HEK293 (cell line): Measurements from ENCODE around the gene RPS24.

Source experiments
- CTCF ChIA-PET: fragments of 350-600 bp; formaldehyde crosslinking; extraction: SDS; loops from one replicate; lab custom pipeline; 2021; ENCODE audit warnings: antibody characterized with exemption; lab: Yijun Ruan, JAX
- POLR2A ChIA-PET: fragments of 300-600 bp; formaldehyde crosslinking; extraction: SDS; loops from one replicate; lab custom pipeline; 2020; ENCODE audit warnings: antibody characterized with exemption, inconsistent platforms; lab: Yijun Ruan, JAX
- H3K27ac ChIP-seq: fragments of 200-500 bp; sonication (Bioruptor generic); 2 replicates; pipeline ENCODE4 v1.5.1; 2014; ENCODE audit warnings: low read depth, low read length, control low read depth, inconsistent platforms; ENCODE audit errors: extremely low read depth
- H3K36me3 ChIP-seq, 2 experiments: fragments of 200-500 bp in 1 of 2; sonication (Bioruptor generic) in 1 of 2; 1 replicate in 1 of 2; 2 replicates in 1 of 2; pipeline ENCODE4 v1.5.1; 2014 to 2017; ENCODE audit warnings: inconsistent platforms in 2 of 2, low read length in 2 of 2; ENCODE audit not compliant: control insufficient read depth in 2 of 2, insufficient read depth in 1 of 2
- H3K4me1 ChIP-seq: fragments of 200-500 bp; sonication (Bioruptor generic); 2 replicates; pipeline ENCODE4 v1.5.1; 2014; ENCODE audit warnings: mild to moderate bottlenecking, low read length, inconsistent platforms; ENCODE audit not compliant: control insufficient read depth, insufficient read depth
- H3K4me3 ChIP-seq: 2 replicates; pipeline ENCODE4 v1.5.1; 2011; ENCODE audit warnings: low read depth, mild to moderate bottlenecking, control low read depth, low read length, moderate library complexity
- H3K9me3 ChIP-seq: fragments of 200-500 bp; sonication (Bioruptor generic); 2 replicates; pipeline ENCODE4 v1.5.1; 2014; ENCODE audit warnings: low read depth, low read length, inconsistent platforms; ENCODE audit not compliant: control insufficient read depth, insufficient read depth
- ATF2 ChIP-seq: fragments of 450-650 bp; formaldehyde crosslinking; IDR thresholded peaks from 2 replicates; pipeline ENCODE4 v1.5.1; 2016; ENCODE audit warnings: missing biosample characterization, missing genetic modification characterization, low read depth
- EGR2 ChIP-seq: fragments of 450-650 bp; formaldehyde crosslinking; IDR thresholded peaks from 2 replicates; pipeline ENCODE4 v1.5.1; 2016; ENCODE audit warnings: low read depth, missing biosample characterization, missing genetic modification characterization
- GFI1B ChIP-seq: fragments of 450-650 bp; formaldehyde crosslinking; IDR thresholded peaks from 2 replicates; pipeline ENCODE4 v1.5.1; 2016; ENCODE audit warnings: missing biosample characterization, missing genetic modification characterization
- KLF17 ChIP-seq: fragments of 450-650 bp; formaldehyde crosslinking; IDR thresholded peaks from 2 replicates; pipeline ENCODE4 v1.5.1; 2016; ENCODE audit warnings: missing biosample characterization, missing genetic modification characterization
- MEIS1 ChIP-seq: sonication (generic); formaldehyde crosslinking; IDR thresholded peaks from 2 replicates; pipeline ENCODE4 v1.8.1; 2022; ENCODE audit warnings: missing genetic modification reagents, mild to moderate bottlenecking, borderline replicate concordance
- ZFP69B ChIP-seq: fragments of 450-650 bp; formaldehyde crosslinking; IDR thresholded peaks from 2 replicates; pipeline ENCODE4 v1.5.1; 2016; ENCODE audit warnings: missing biosample characterization, missing genetic modification characterization
- ZNF133 ChIP-seq: fragments of 450-650 bp; formaldehyde crosslinking; IDR thresholded peaks from 2 replicates; pipeline ENCODE4 v1.5.1; 2016; ENCODE audit warnings: missing biosample characterization, missing genetic modification characterization
- ZNF174 ChIP-seq: fragments of 450-650 bp; formaldehyde crosslinking; IDR thresholded peaks from 2 replicates; pipeline ENCODE4 v1.5.0; 2017; ENCODE audit warnings: missing biosample characterization, mild to moderate bottlenecking, missing genetic modification characterization
- ZNF221 ChIP-seq: fragments of 450-650 bp; formaldehyde crosslinking; IDR thresholded peaks from 2 replicates; pipeline ENCODE4 v1.5.1; 2017; ENCODE audit warnings: missing biosample characterization, missing genetic modification characterization, borderline replicate concordance
- ZNF23 ChIP-seq: fragments of 450-650 bp; formaldehyde crosslinking; IDR thresholded peaks from 2 replicates; pipeline ENCODE4 v1.5.1; 2016; ENCODE audit warnings: missing biosample characterization, missing genetic modification characterization, borderline replicate concordance
- ZNF24 ChIP-seq: fragments of 450-650 bp; formaldehyde crosslinking; IDR thresholded peaks from 2 replicates; pipeline ENCODE4 v1.5.1; 2016; ENCODE audit warnings: missing biosample characterization, missing genetic modification characterization
- ZNF280C ChIP-seq: fragments of 450-650 bp; formaldehyde crosslinking; IDR thresholded peaks from 2 replicates; pipeline ENCODE4 v1.5.1; 2016; ENCODE audit warnings: missing biosample characterization, missing genetic modification characterization
- ZNF280D ChIP-seq: fragments of 450-650 bp; formaldehyde crosslinking; IDR thresholded peaks from 2 replicates; pipeline ENCODE4 v1.5.1; 2016; ENCODE audit warnings: missing biosample characterization, missing genetic modification characterization
- ZNF324 ChIP-seq: fragments of 450-650 bp; formaldehyde crosslinking; IDR thresholded peaks from 2 replicates; pipeline ENCODE4 v1.5.1; 2016; ENCODE audit warnings: missing biosample characterization, missing genetic modification characterization
- ZNF341 ChIP-seq: fragments of 450-650 bp; formaldehyde crosslinking; IDR thresholded peaks from 2 replicates; pipeline ENCODE4; 2016; ENCODE audit warnings: low read depth, missing biosample characterization, missing genetic modification characterization
- ZNF398 ChIP-seq: fragments of 450-650 bp; formaldehyde crosslinking; IDR thresholded peaks from 2 replicates; pipeline ENCODE4 v1.5.1; 2017; ENCODE audit warnings: missing biosample characterization, missing genetic modification characterization
- ZNF416 ChIP-seq: fragments of 450-650 bp; formaldehyde crosslinking; IDR thresholded peaks from 2 replicates; pipeline ENCODE4 v1.5.1; 2016; ENCODE audit warnings: missing biosample characterization, missing genetic modification characterization
- ZNF558 ChIP-seq: fragments of 450-650 bp; formaldehyde crosslinking; IDR thresholded peaks from 2 replicates; pipeline ENCODE4 v1.5.1; 2016; ENCODE audit warnings: missing biosample characterization, missing genetic modification characterization
- ZNF596 ChIP-seq: fragments of 450-650 bp; IDR thresholded peaks from 2 replicates; pipeline ENCODE4 v1.5.0; 2018; ENCODE audit warnings: missing biosample characterization, mild to moderate bottlenecking, missing genetic modification characterization, moderate library complexity
- ZNF623 ChIP-seq: fragments of 450-650 bp; formaldehyde crosslinking; IDR thresholded peaks from 2 replicates; pipeline ENCODE4 v1.5.1; 2016; ENCODE audit warnings: missing biosample characterization, missing genetic modification characterization
- ZNF658 ChIP-seq: fragments of 450-650 bp; formaldehyde crosslinking; IDR thresholded peaks from 2 replicates; pipeline ENCODE4; 2016; ENCODE audit warnings: missing biosample characterization, missing genetic modification characterization
- ZNF664 ChIP-seq: fragments of 450-650 bp; formaldehyde crosslinking; IDR thresholded peaks from 2 replicates; pipeline ENCODE4 v1.5.1; 2016; ENCODE audit warnings: missing biosample characterization, missing genetic modification characterization
- ZNF707 ChIP-seq: fragments of 450-650 bp; formaldehyde crosslinking; IDR thresholded peaks from 2 replicates; pipeline ENCODE4 v1.5.1; 2016; ENCODE audit warnings: missing biosample characterization, missing genetic modification characterization

RPS24 gene

GRCh38 chr10:78065611-78066010 lies 31.9 kb downstream of the RPS24 start (continued):
- TF ChIP-seq ZFP69B (tag by site-specific recombination) (no peak), ZNF596 (tag by site-specific recombination) (no peak), ZNF416 (no peak), ZNF23 (tag by site-specific recombination) (no peak), ZNF280C (tag by site-specific recombination) (no peak), KLF17 (tag by site-specific recombination) (no peak), ZNF324 (tag by site-specific recombination) (no peak), ATF2 (tag by site-specific recombination) (no peak), ZNF658 (tag by site-specific recombination) (no peak), ZNF558 (no peak), ZNF341 (tag by site-specific recombination) (no peak), ZNF280D (tag by site-specific recombination) (no peak), GFI1B (tag by site-specific recombination) (no peak), ZNF174 (no peak)

GRCh38 chr10:78066012-78066411 lies 32.3 kb downstream of the RPS24 start:
- CTCF ChIA-PET: no interaction called here
- Histone ChIP-seq H3K36me3 (no peaks in the 10 kb centered on the region), H3K4me1 (no peaks in the 10 kb centered on the region), H3K27ac (no peak overlapping the region), H3K4me3 (no peak overlapping the region), H3K9me3 (no peaks in the 10 kb centered on the region)
- no peak for TF ChIP-seq ZFP69B (tag by site-specific recombination)
- 0 out of 2 replicates have a peak, but pooled peaks have one; percentile 3 for TF ChIP-seq EGR2
- POLR2A ChIA-PET: no interaction called here

- Histone ChIP-seq H3K4me1 (no peaks in the 10 kb centered on the region), H3K36me3 (no peaks in the 10 kb centered on the region), H3K9me3 (no peaks in the 10 kb centered on the region), H3K27ac (no peak overlapping the region), H3K4me3 (no peak overlapping the region)
- CTCF ChIA-PET: interaction anchor here (0.7 kb wide), 1 partner anchor 19 kb away, joined by 3 read pairs; no protein-coding TSS in a partner anchor
- POLR2A ChIA-PET: no interaction called here
- TF ChIP-seq MEIS1: no peak
- TF ChIP-seq ZNF221 (tag by site-specific recombination): no peak
- no peak for TF ChIP-seq ATF2 (tag by site-specific recombination)
- TF ChIP-seq ZNF707: no peak
- TF ChIP-seq ZNF664: no peak
- TF ChIP-seq ZNF133 (tag by site-specific recombination): no peak
- TF ChIP-seq ZNF398 (tag by site-specific recombination): no peak
- TF ChIP-seq ZNF623: no peak
- no peak for TF ChIP-seq ZNF24 (tag by site-specific recombination)
Observed at GRCh38 chr10:78066728-78067430, 33.2 kb downstream of the RPS24 start.
